Measurements from ENCODE around the gene CENPB.

- TF ChIP-seq EZH2 (IDR thresholded peaks at IDR 0.05; ENCODE audit: insufficient read depth, poor library complexity, severe bottlenecking) (no peak), EZH2phosphoT487 (IDR thresholded peaks at IDR 0.05; ENCODE audit: insufficient read depth, low read depth) (no peak)
Measured at GRCh38 chr20:3771552-3772058, 14.9 kb downstream of the CENPB start.

Data from GM23248 (cell line).